ENCODE data around the gene ZNF609.

Gene ZNF609

GRCh38 chr15:64542091-64542490 is 81.7 kb downstream of the ZNF609 start:
- TF ChIP-seq CTCF (IDR thresholded peaks at IDR 0.05; ENCODE audit: control insufficient read depth, insufficient read depth, low read depth, low read length, missing control alignments), result no peak
- DNase-seq (ENCODE audit: low read depth), result no peak
- no peak overlapping the region for H3K4me3 ChIP-seq (ENCODE audit: control insufficient read depth, low read depth, low read length)

- DNase-seq (ENCODE audit: low read depth), result no peak
- no peak overlapping the region for H3K4me3 ChIP-seq (ENCODE audit: control insufficient read depth, low read depth, low read length)
- TF ChIP-seq CTCF (IDR thresholded peaks at IDR 0.05; ENCODE audit: control insufficient read depth, insufficient read depth, low read depth, low read length, missing control alignments), result no peak
Observed at GRCh38 chr15:64544450-64544849, 84.1 kb downstream of the ZNF609 start.

- no peak for DNase-seq (ENCODE audit: low read depth)
- H3K4me3 ChIP-seq (ENCODE audit: control insufficient read depth, low read depth, low read length), result no peak overlapping the region
- TF ChIP-seq CTCF (IDR thresholded peaks at IDR 0.05; ENCODE audit: control insufficient read depth, insufficient read depth, low read depth, low read length, missing control alignments), result no peak
Observed at GRCh38 chr15:64547275-64547674, 86.9 kb downstream of the ZNF609 start.

- no peak overlapping the region for H3K4me3 ChIP-seq (ENCODE audit: control insufficient read depth, low read depth, low read length)
- no peak for DNase-seq (ENCODE audit: low read depth)
- TF ChIP-seq CTCF (IDR thresholded peaks at IDR 0.05; ENCODE audit: control insufficient read depth, insufficient read depth, low read depth, low read length, missing control alignments), result no peak
Observed at GRCh38 chr15:64548235-64548634, 87.9 kb downstream of the ZNF609 start.

- no peak for TF ChIP-seq CTCF (IDR thresholded peaks at IDR 0.05; ENCODE audit: control insufficient read depth, insufficient read depth, low read depth, low read length, missing control alignments)
- no peak for DNase-seq (ENCODE audit: low read depth)
- H3K4me3 ChIP-seq (ENCODE audit: control insufficient read depth, low read depth, low read length), result no peak overlapping the region
Observed at GRCh38 chr15:64549860-64550259, 89.5 kb downstream of the ZNF609 start.

GRCh38 chr15:64552281-64552948 is 92.0 kb downstream of the ZNF609 start:
- H3K4me3 ChIP-seq (ENCODE audit: control insufficient read depth, low read depth, low read length), result no peak overlapping the region
- no peak for TF ChIP-seq CTCF (IDR thresholded peaks at IDR 0.05; ENCODE audit: control insufficient read depth, insufficient read depth, low read depth, low read length, missing control alignments)
- DNase-seq (ENCODE audit: low read depth), result no peak
